Spinal cord (tissue), 10 donors: ENCODE results near the gene KCNK2. TPM values are rescaled to one million over a fixed set of nuclear protein-coding genes. Genes with fewer than 3 reads are reported as not detected.

ENCODE experiments used
- DNase-seq, 6 donors: peaks; one replicate each; pipeline versions ENCODE4 v3.0.0 to v3.0.0-alpha.2; 2013 to 2015; ENCODE audit warnings: low spot score in 6 of 6, low read depth in 4 of 6
- H3K27ac ChIP-seq: one replicate; pipeline ENCODE4 v1.5.1; 2013; ENCODE audit warnings: low read depth, low read length, control low read depth
- H3K27me3 ChIP-seq: one replicate; pipeline ENCODE4 v1.6.1; 2013; ENCODE audit warnings: low read length; ENCODE audit not compliant: control insufficient read depth, insufficient read depth
- H3K36me3 ChIP-seq: one replicate; pipeline ENCODE4 v1.6.1; 2013; ENCODE audit warnings: low read length; ENCODE audit not compliant: control insufficient read depth, insufficient read depth
- H3K4me1 ChIP-seq: one replicate; pipeline ENCODE4 v1.6.1; 2013; ENCODE audit warnings: low read length; ENCODE audit not compliant: control insufficient read depth, insufficient read depth
- H3K4me3 ChIP-seq: one replicate; pipeline ENCODE4 v1.5.1; 2013; ENCODE audit warnings: low read depth, low read length, control low read depth
- H3K9me3 ChIP-seq: one replicate; pipeline ENCODE4 v1.6.1; 2013; ENCODE audit warnings: low read length; ENCODE audit not compliant: control insufficient read depth, insufficient read depth
- WGBS: methylation state at CpG from one replicate; pipeline ENCODE4 v1.1.5; 2013; ENCODE audit warnings: missing lambda C conversion rate; ENCODE audit not compliant: insufficient coverage; 5-methylcytosine and 5-hydroxymethylcytosine counted together
- polyA plus RNA-seq, 2 donors: library from polyadenylated mRNA; unstranded; fragments of 120-200 nt; gene quantifications; one replicate each; pipeline ENCODE4 v1.2.1, GENCODE V29; 2013; ENCODE audit not compliant: insufficient read length in 2 of 2
- total RNA-seq, 2 donors: library from RNA; depleted of rRNA in 1 of 2; stranded (reverse); fragments of 120-200 nt in 1 of 2; fragments of >200 nt in 1 of 2; gene quantifications; one replicate each; pipeline versions ENCODE4 v1.2.3 to v1.2.4, GENCODE V29; 2013 to 2014
- donor health status: healthy.

Gene KCNK2
- total and polyA plus RNA-seq, 4 donors: 27.1 to 184 (median 51.8) TPM

DNA sequence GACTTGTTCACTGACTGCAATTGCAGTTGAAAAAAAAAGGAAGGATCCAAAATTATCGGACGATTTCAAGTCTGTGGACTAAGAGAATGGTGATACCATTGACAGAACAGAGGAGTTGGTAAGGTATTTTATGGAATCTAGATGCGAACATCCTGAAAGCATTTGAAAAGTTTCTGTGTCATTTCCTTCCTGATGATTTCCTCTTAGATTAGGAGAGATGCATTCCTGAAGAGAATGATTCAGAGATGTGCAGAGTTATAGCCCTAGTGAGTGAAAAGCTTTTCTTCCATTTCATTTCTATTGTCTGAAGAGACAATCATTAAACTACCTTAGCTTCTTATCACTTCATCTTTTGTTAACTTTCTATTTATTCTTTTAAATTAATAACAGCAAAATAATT, 200.0 kb downstream of the KCNK2 start:
- Histone ChIP-seq H3K4me1 (no peaks in the 10 kb centered on the region), H3K9me3 (no peaks in the 10 kb centered on the region), H3K27me3 (no peaks in the 10 kb centered on the region), H3K4me3 (no peak overlapping the region), H3K36me3 (no peaks in the 10 kb centered on the region), H3K27ac (no peak overlapping the region)
- no peak for DNase-seq
- WGBS: 83% methylated on average over 3 of the region's 3 CpGs

DNA sequence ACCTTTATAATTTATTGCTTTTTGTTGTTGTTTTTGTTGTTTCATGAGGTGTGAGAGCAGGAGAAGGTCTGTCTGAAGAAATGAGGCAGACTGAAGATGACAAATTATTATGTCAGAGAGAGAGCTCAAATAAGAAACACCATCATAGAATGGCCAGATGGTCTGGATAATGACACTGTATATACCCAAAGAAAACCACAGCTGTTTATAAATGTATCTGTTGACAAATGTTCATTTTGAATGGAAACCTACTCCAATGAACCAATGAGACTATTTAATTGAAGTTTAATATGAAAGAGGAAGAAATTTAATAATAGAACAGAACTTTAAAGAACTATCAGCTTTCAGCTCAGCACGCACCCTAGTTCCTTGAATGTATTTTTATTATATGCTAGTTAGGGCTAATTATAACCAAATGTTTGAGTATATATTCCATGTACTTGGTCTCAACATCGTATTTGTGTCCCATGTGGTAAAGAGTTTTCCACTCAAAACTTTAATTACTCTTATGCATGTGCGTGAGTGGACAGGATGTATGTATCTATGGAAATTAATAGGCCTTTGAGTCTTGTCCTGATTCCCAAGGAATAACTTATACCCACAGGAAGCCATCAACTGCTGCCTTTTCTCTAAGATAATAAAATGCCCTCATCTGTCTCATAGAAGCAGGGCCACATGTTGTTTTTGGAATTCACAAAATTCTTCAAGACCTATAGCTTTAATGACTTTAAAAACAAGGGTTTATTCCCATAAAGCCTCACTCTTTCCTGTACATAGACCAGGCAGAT, 202.7 kb downstream of the KCNK2 start:
- Histone ChIP-seq H3K36me3 (no peaks in the 10 kb centered on the region), H3K9me3 (no peaks in the 10 kb centered on the region), H3K27ac (no peak overlapping the region), H3K27me3 (no peaks in the 10 kb centered on the region), H3K4me3 (no peak overlapping the region), H3K4me1 (no peaks in the 10 kb centered on the region)
- no CpG with 5 or more reads among the region's 3 CpGs for WGBS
- no peak for DNase-seq
